Measurements from ENCODE around the gene ANKFY1.

DNA sequence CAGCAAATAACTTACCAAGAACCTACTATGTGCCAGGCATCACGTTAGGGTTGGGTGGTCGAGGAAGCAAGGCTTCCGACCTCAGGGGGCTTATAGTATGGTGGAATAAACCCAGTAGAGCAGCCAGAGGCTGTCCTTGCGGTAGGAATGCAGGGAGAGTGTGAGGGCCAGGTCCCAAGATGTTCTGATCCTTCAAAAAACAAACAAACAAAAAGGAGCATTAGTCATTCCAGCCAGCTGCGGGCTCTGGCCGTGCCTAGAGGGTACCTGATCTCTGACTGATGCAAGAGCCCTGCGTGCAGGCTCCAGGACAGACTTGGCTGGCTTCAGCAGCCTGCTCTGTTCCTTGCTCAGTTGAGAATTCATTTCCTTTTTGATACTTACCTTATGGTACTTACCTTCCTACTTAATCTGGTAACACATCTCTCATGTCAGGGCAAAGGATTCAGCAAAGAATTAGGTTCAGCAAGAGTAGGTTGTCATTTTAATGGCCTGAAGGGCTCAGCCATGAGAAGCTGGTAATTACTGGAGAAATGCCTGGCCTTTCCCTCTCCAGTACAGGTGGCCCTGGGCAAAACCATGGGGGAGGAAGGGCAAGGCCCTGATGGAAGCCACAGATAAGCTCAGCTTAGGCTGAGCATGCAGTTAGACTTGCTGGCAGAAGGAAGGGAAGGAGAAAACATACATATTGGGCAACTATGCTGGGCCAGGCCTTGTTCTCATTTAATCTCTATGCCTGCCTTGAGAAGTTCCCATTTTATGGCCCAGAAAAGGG lies 102.4 kb downstream of the ANKFY1 start:
- TF ChIP-seq, protein P1, sequence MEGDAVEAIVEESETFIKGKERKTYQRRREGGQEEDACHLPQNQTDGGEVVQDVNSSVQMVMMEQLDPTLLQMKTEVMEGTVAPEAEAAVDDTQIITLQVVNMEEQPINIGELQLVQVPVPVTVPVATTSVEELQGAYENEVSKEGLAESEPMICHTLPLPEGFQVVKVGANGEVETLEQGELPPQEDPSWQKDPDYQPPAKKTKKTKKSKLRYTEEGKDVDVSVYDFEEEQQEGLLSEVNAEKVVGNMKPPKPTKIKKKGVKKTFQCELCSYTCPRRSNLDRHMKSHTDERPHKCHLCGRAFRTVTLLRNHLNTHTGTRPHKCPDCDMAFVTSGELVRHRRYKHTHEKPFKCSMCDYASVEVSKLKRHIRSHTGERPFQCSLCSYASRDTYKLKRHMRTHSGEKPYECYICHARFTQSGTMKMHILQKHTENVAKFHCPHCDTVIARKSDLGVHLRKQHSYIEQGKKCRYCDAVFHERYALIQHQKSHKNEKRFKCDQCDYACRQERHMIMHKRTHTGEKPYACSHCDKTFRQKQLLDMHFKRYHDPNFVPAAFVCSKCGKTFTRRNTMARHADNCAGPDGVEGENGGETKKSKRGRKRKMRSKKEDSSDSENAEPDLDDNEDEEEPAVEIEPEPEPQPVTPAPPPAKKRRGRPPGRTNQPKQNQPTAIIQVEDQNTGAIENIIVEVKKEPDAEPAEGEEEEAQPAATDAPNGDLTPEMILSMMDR (IDR thresholded peaks at IDR 0.05), result no peak
- no peak for TF ChIP-seq POLR2A (IDR thresholded peaks at IDR 0.05)
